GM21515 (cell line): ENCODE data around the gene CD55.
"Not testable (repeated sequence)": the region's sequence is repeated elsewhere in the genome, so short reads cannot be mapped to it uniquely, and the experiment has no call there.

Source experiments
- ATAC-seq: cut with Tn5 transposase; IDR thresholded peaks from one replicate; pipeline ENCODE4 v1.9.1; 2021; ENCODE audit not compliant: unreplicated experiment

CD55 gene

DNA sequence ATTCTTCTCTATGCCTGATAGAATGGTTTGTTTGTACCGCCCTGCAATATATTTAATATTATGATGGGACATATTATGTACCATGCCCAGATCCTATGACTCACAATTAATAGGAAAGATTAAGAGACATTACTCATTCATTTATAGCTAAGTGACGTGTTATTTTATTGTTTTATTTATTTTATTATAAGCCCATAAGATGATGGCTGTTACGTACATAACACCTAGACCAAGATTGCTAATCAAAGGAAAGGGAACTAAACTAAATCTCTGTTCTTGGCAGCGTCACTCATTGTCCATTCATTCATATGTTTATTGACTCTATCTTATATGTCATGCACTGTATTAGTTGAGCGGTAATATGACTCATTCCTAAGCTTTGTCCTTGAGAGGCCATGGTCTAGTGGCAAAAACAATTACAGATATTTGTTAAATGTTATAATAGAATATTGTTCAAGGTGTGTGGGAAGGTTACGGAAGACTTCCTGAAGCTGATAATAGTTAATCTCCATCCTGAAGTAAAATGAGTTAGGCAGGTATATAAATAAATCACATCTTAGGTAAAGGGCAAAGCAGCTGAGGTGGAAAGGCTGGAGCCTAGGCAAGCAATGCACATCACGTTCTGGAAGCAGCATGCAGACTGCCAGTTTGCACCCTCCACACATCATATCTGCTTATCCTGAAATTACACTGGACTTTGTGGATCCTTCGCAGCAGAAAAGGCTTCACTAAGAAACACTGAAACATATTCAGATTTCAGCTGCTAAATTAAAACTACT lies 16.6 kb upstream of the CD55 start:
- no peak for ATAC-seq

DNA sequence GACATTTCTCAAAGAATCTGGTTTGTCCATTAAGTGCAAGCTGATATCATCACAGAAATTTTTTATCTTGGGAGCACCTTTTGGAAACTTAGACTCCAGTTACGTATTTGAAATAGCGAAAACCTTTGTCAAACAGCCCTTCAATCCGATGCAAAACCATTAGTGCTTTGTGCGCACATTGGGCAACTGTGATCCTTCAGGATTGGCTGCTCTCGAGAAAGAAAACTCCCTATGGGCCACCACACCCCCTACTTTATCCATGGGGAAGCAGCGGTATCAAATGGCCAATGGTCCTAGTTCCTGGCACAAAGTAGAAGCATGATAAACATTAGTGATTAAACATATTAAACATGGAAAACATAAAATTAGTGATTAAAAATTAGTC lies 16.0 kb upstream of the CD55 start:
- ATAC-seq, result no peak

DNA sequence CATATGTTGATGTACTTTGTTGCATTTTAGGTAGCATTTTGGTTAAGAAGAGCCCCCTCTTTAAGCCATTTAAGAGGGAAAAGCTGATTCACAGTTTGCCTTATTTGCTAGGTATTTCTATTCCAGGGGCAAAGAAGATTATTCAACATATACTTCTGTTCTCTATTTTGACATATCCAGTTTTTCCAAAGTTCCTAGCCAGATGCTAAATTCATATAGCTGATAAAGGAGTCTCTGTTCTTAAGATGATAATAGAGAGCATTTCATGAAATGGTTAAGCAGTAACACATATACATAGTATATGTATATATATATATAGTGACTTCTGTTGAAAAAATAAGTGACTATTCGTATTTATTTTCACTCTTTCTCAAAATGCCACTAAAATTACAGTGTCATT lies 15.5 kb upstream of the CD55 start:
- ATAC-seq, result no peak

DNA sequence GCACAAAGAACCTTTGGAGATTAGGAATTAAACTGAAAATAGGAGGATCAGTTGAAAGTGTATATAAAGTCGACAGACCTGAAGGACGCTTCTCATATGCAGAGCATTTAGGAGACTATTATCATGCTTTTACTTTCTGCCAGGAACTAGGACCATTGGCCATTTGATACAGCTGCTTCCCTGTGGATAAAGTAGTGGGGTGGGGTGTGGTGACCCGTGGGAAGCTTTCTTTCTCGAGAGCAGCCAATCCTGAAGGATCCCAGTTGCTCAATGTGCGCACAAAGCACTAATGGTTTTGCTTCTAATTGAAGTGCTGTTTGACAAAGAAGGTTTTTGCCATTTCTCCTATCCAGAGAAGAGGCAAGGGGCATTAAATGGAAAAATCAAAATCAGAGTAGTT lies 14.9 kb upstream of the CD55 start:
- ATAC-seq, result no peak

DNA sequence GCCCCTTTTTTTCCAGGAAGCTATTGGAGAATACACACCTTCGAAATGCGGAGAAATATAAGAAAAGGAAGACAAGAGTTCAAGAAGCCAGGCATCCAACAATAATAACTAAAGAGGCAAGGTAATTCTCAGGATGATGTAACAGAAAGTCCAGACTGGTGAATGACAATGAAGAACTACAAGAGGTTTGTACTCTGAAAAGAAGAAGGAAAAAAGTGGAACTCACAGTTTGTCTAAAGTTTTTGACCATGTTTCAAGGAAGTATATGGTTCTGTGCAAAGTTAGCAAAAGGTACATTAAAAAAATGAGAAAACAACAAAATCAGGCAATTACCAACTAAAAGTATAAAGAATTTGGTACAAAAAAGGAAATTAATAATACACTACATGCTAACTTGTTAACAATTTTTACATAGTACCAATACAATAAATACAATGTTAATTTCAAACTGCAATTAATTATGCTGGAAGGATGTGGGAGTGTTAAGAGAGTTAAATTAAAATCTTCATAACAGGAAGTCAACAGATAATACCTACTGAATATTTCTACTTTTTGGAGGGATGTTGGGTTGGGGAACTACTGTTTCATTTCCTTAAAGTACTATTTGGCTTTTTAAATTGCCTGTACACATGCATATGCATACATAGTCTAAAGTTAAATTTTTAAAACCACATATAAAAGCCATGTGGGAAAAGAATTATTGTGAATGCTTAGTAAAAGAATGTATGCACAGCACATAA lies 12.9 kb upstream of the CD55 start:
- no peak for ATAC-seq

DNA sequence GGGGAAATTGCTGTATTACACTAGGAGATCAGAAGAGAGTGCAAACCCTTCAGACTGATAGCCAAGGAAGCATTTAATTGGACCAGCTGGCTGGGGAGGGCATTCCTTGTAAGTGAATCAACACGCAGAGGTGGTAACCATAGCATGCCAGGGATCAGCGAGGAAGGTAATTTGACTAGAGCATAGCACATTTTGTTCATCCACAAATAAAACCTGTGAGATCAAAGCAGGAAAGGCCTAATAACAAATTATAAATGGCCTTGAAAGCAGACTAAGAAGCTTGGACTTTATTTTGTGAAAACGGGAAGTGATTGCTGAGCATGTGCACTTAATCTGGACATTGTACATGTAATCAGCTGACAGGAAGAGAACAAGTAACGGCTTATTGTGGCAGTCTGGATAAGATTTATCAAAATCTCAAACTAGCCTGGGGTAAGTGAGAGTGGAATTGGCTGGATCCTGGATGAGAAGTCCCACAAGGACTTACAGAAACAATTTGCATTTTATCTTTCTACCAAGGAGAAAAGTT lies 11.7 kb upstream of the CD55 start:
- ATAC-seq, result no peak

DNA sequence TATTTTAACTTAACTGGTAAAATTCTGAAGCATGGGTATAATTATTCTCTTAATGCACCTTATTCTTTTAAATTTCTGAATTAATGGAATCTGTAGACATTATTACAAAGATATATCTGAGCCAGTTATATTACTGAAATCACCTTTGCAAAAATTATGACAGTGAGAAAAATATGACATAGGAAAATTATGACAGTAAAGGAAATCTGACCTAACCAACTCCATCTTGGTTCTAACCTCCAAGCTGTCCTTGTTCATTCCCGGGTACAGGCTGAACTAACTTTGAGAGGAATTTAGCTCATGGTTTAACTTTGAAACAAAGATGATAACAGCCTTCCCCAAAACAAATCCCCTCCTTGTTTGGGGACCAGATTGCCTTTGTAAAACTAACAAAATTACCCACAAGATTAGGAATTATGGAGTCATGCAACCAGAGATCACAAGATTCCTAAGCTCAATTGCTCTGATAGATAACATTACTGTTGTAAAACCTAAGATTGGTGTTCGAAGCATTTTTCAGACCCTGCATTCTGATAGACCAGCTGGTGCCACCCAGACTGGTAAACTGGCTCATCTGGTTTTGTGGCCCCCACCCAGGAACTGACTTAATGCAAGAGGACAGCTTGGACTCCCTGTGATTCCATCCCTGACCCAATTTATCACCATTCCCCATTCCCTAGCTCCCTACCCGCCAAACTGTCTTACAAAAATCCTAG lies 9.4 kb upstream of the CD55 start:
- no peak for ATAC-seq

DNA sequence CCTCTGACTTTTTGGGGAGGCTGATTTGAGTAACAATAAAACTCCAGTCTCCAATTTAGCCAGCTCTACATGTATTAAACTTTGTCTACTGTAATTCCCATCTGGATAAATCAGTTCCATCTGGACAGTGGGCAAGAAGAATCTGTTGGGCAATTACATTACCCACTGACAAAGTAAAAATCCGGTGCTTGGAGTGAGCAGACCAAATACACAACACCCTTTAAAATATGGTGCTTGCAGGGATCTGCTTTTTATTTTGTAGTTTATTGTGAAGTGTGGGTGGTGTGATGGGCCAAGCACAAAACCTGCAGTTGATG lies 8.9 kb upstream of the CD55 start:
- ATAC-seq, result no peak

DNA sequence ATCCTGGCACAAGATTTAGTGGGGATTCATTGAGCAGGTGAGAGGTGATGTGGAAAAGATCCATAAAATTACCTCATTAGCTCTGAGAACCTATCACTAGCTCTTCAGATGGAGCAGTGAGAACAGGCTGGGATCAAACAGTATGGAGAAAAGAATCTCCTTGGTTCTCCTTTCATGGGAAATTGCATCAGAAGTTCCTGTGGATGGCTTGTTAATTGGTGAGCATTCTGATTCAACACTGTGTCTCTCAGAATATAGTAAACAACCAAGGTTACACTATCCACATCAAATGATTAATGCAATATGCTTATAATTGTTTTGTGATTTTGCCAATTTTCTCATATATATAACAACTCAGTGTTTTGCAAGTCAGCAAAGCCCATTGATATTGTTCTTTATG lies 8.3 kb upstream of the CD55 start:
- ATAC-seq, result no peak

DNA sequence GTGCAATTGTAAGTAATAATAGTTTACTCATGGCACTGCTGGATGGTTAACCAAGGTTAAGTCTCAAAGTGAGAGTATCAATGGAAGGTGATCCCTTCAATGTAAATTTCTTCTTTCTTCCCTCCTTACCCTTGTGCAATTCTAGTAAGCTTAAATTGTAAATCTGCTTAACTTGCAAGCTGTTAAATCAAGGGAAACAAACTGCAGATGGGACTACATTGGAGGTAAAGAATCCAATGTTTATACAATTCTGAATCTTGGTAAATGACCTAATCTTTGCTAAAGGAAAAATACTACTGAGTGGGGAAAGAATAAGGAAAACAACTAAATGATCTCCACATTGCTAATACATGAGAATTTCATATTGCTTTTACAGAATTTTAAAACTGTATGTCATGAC lies 6.7 kb upstream of the CD55 start:
- no peak for ATAC-seq

DNA sequence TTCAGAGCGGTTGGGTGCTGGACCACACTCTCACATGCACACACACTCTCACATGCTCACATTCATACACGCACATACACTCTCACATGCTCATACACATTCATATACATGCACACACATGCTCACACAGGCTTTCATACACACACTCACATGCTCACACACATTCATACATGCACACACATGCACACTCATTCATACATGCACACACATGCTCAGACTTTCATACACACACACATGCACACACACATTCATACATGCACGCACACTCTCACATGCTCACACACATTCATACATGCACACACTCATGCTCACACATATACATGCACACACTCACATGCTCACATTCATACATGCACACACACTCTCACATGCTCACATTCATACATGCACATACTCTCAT lies 6.0 kb upstream of the CD55 start:
- no peak for ATAC-seq

DNA sequence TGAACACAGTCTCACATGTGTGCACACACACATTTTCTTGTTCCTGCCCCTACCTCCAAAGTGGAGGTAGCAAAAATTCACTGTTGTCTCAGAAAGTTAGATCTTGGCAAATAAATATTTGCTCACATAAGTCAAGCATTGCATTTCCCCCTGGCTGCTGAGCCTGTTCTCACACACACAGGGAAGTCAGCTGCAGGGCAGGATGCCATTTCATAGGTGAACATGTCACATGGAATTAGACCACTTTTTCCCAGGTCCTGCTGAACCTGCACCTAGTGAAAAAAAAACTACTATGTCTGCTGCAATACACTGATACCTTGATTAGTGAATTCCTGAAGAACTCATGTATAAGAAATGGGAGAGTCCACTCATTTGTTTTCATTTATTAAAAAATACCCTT lies 5.3 kb upstream of the CD55 start:
- ATAC-seq, result no peak

DNA sequence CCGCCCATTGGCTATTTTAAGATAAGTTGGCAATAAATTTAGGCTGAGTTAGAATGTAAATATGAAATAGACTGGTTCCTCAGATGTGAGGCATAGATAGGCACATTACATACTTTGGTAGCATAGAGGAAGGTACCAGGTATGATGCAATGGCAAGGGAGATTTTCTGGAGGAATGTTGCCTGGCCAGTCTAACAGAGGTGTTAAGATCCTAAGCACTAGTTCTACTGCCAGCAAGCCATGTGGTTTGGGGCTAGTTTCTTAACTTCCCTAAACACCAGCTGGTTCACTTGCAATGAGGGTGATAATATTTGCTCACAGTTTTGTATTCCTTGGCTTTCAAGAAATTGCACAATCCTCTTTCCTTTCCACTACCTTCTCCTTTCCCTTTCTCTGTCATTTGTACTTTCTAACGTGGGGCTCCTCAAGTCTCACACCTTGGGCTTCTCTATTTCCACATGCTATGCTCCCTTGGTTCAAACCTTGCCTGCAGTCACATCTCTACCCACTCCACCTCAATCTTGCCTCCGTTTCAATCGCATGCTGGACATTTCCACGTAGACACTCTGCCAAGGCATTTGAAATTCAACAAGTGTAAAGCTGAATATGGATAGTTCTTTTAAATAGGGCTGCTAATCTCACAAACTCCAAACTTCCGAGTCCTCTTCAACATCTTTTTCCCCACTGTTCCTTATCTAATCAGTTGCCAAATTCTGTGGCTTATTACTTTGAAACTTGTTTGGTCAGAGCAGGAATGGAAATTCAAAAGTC lies 4.7 kb upstream of the CD55 start:
- no peak for ATAC-seq

DNA sequence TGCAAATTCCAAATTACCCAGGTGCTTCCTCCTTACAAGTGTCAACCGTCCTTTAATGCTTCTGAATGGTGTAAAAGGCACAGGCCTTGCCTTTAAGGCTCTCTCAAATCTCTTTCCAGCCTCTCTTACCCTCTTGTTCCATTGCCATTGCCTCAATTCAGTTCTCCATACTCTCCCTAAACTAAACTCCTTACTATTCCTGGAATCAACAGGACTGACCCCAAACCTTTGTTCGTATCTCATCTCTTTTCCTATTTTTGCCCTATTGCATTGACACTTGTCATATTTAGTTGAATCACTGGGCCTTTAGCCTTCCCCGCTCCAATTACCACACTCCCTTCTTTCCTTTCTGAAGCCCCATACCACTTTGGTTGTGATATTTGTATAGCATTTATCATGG lies 3.9 kb upstream of the CD55 start:
- ATAC-seq, result no peak

DNA sequence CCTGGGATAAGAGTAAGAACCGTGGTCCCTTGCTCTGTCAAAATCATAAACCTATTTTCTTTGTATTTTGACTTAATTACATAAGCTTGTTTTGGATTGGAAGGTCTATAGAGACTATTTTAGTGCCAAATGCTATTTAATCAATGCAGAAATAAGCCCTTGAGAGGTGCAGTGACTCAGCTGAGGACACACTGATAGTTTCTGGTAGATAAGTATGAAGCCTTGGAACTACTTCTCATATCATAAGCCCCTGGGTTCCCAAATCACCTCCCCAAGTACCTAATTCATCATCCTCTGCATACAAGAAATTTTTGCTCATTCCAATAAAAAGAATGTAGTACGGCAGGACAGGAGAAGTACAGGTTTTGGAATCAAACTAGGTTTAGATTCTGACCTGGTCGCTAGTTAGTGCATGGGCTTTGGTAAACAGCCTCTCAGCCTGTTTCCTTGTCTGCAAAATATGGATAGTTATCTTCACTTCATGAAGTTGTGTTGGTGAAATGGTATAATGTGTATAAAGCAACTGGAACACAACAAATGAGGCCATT lies 3.3 kb upstream of the CD55 start:
- no peak for ATAC-seq

DNA sequence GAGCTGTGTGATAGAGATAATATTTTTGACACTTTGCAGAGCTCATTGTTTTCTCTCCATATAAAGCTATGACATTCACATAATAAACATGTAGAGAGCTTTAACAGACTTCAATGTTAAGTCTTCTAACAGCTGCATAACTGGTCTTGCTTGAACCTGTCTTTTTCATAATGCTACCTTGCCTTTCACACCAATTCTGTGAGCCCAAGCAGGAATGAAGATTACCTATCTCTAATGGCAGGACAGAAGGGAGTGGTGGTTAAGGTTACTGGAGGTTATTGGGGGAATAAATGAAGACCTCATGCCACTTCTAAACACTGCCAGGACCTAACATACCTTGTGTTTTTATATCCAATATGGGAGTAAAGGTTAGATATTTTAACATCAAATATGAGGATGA lies 2.3 kb upstream of the CD55 start:
- ATAC-seq, result no peak

DNA sequence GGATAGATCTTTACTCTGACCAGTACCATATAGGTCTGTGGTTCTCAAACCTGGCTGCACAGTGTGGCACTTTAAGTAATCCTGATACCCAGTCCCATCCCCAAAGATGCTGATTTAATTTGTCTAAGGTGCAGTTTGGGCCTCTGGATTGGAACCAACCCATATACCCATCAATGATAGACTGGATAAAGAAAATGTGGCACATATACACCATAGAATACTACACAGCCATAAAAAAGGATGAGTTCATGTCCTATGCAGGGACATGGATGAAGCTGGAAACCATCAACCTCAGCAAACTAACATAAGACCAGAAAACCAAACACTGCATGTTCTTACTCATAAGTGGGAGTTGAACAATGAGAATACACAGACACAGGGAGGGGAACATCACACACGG lies 1.4 kb upstream of the CD55 start:
- not testable (repeated sequence) for ATAC-seq

DNA sequence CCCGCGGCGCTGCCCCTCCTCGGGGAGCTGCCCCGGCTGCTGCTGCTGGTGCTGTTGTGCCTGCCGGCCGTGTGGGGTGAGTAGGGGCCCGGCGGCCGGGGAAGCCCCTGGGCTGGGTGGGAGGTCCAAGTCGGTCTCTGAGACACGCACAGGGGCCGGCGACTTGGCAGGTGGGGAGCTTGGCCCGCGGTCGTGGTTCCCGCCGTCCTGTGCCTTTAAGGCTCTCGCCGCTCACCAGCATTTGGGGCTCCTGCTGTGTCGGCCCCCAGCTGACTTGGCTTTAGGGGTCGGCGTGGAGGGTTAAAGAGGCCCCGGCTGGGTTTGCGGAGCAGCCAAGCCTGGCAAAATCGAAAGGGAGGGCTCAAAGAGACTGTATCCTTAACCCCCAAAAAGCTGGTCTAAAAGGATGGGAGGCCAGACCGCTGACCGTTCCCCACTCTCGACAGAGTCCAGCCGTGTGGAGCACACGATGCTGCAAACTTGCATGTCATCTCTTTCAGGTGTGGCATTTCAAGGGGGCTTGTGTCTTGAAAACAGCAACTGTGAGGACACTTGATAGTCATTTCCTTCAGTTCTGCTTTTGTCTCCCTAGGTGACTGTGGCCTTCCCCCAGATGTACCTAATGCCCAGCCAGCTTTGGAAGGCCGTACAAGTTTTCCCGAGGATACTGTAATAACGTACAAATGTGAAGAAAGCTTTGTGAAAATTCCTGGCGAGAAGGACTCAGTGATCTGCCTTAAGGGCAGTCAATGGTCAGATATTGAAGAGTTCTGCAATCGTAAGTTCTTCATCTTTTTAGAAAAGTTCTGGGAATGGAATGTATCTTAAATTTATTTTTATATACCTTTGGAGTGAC lies 540 bp downstream of the CD55 start:
- ATAC-seq, result peak; percentile 36

DNA sequence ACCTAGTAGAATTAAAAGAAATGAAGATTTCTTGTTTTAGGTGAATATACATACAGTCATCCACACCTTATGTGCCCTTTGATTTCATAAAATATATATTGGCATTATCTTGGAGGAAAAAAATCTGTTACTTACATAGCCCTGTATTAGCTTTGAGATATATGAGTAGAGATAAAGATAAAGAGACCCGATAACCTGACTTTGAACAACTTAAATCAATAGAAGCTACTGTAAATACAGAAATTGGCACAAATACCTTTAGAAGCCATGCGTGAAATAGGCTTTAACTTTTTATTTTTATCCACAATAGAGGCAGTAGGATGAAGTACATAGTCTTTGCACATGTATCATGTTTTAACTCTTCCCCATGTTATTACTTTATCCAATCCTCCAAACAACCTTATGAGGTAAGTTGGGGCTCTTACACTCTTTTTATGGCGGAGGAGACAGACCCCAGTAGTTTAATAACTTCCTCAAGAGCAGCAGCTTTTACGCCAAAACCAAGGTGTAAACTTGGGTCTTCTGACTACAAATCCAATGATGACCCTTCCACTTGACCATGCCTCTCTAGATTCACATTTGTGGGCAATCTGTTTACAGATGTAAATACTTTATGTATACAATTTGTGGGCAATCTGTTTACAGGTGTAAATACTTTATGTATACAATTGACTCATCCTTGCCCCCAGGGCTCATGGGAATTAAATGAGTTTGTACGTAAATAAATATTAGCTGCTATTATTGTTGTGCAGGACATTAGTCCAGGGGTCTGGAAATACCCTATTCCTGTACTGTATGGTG lies 2.1 kb downstream of the CD55 start:
- no peak for ATAC-seq
